SK-N-SH treated with all-trans-retinoic acid at 6 μM for 48 hours (cell line): Measurements from ENCODE around the gene PITPNC1.

Source experiments
- ARNTL ChIP-seq: fragments of 450-650 bp; formaldehyde crosslinking; IDR thresholded peaks from 2 replicates; pipeline ENCODE4 v1.5.0; 2020; ENCODE audit warnings: low read depth, mild to moderate bottlenecking, moderate library complexity, borderline replicate concordance
- ESRRG ChIP-seq: fragments of 250-450 bp; sonication (Bioruptor Pico); IDR thresholded peaks from 2 replicates; pipeline ENCODE4 v1.6.1; 2021; ENCODE audit warnings: mild to moderate bottlenecking
- ISL1 ChIP-seq: fragments of 250-450 bp; sonication (Bioruptor Pico); IDR thresholded peaks from 2 replicates; pipeline ENCODE4 v2.1.2; 2022; ENCODE audit warnings: mild to moderate bottlenecking, moderate library complexity
- OSR1 ChIP-seq: fragments of 250-450 bp; sonication (Bioruptor Pico); IDR thresholded peaks from 2 replicates; pipeline ENCODE4 v1.8.0; 2022; ENCODE audit warnings: moderate library complexity, mild to moderate bottlenecking, inconsistent platforms
- PATZ1 ChIP-seq: fragments of 250-450 bp; sonication (Bioruptor Pico); IDR thresholded peaks from 2 replicates; pipeline ENCODE4 v1.8.0; 2020; ENCODE audit warnings: mild to moderate bottlenecking, moderate library complexity, borderline replicate concordance
- POU6F1 ChIP-seq: fragments of 250-450 bp; sonication (Bioruptor Pico); IDR thresholded peaks from 2 replicates; pipeline ENCODE4 v1.8.0; 2021; ENCODE audit warnings: low read depth, mild to moderate bottlenecking, moderate library complexity, borderline replicate concordance
- SNAI2 ChIP-seq: fragments of 250-450 bp; sonication (Bioruptor Pico); IDR thresholded peaks from 2 replicates; pipeline ENCODE4 v1.5.0; 2020; ENCODE audit warnings: mild to moderate bottlenecking, moderate library complexity
- TCF4 ChIP-seq: fragments of 250-450 bp; sonication (Bioruptor Pico); IDR thresholded peaks from 2 replicates; pipeline ENCODE4 v1.8.0; 2021; ENCODE audit warnings: mild to moderate bottlenecking, moderate library complexity, borderline replicate concordance
- ZNF70 ChIP-seq: fragments of 450-650 bp; formaldehyde crosslinking; IDR thresholded peaks from 2 replicates; pipeline ENCODE4 v1.5.0; 2020; ENCODE audit warnings: mild to moderate bottlenecking, moderate library complexity
- TF ChIP-seq, protein P1 (sequence below): fragments of 250-450 bp; sonication (Bioruptor Pico); IDR thresholded peaks from 2 replicates; pipeline ENCODE4 v1.5.1; 2020; ENCODE audit warnings: low read depth, mild to moderate bottlenecking, moderate library complexity

DNA sequence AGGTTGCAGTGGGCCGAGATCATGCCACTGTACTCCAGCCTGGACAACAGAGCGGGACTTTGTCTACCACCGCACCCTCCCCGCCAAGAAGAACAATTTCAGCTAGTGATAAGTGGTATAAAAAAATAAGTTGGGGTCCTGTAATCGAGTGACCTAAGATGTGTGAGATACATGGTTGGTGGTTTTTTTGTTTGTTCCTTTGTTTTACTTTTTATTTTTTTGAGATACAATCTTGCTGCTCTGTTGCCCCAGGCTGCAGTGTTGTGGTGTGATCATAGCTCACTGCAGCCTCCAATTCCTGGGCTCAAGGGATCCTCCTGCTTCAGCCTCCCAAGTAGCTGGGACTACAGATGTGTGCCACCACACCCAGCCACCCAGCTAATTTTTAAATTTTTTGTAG lies 58.7 kb downstream of the PITPNC1 start:
- TF ChIP-seq ISL1 (CRISPR knock-in tag): no peak
- no peak for TF ChIP-seq OSR1 (CRISPR knock-in tag)
- TF ChIP-seq ESRRG (CRISPR knock-in tag): no peak
- TF ChIP-seq POU6F1: no peak
- no peak for TF ChIP-seq TCF4 (CRISPR knock-in tag)
- no peak for TF ChIP-seq ZNF70
- TF ChIP-seq SNAI2 (CRISPR knock-in tag): no peak
- TF ChIP-seq, protein P1, sequence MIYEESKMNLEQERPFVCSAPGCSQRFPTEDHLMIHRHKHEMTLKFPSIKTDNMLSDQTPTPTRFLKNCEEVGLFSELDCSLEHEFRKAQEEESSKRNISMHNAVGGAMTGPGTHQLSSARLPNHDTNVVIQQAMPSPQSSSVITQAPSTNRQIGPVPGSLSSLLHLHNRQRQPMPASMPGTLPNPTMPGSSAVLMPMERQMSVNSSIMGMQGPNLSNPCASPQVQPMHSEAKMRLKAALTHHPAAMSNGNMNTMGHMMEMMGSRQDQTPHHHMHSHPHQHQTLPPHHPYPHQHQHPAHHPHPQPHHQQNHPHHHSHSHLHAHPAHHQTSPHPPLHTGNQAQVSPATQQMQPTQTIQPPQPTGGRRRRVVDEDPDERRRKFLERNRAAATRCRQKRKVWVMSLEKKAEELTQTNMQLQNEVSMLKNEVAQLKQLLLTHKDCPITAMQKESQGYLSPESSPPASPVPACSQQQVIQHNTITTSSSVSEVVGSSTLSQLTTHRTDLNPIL (CRISPR knock-in tag): no peak
- TF ChIP-seq ARNTL (CRISPR knock-in tag): no peak
- TF ChIP-seq PATZ1 (CRISPR knock-in tag): no peak
